WTC11 (cell line): Measurements from ENCODE around the gene OPN1SW.

Experiments
- CREM ChIP-seq: sonication (generic); formaldehyde crosslinking; IDR thresholded peaks from 2 replicates; pipeline ENCODE4 v1.8.1; 2022; ENCODE audit warnings: mild to moderate bottlenecking, missing genetic modification reagents, moderate library complexity
- CTCF ChIP-seq: fragments of 200-600 bp; IDR thresholded peaks from 2 replicates; pipeline ENCODE4 v1.8.0; 2022; ENCODE audit warnings: antibody characterized with exemption
- ZNF263 ChIP-seq: sonication (generic); formaldehyde crosslinking; IDR thresholded peaks from 2 replicates; pipeline ENCODE4 v1.8.1; 2022; ENCODE audit warnings: low read depth, mild to moderate bottlenecking, moderate library complexity, missing genetic modification reagents

GRCh38 chr7:128741491-128741890, 34.1 kb downstream of the OPN1SW start:
- TF ChIP-seq CTCF (no peak), ZNF263 (CRISPR knock-in tag) (no peak), CREM (CRISPR knock-in tag) (no peak)
